Effector memory CD4-positive, alpha-beta T cell (primary cell): ENCODE data around the gene HCN2.
"Not testable (repeated sequence)": the region's sequence is repeated elsewhere in the genome, so short reads cannot be mapped to it uniquely, and the experiment has no call there.

Experiments
- DNase-seq, 3 donors: peaks; one replicate each; pipeline ENCODE4 v3.0.0-alpha.2; 2020
- H3K27ac ChIP-seq: 2 replicates; pipeline ENCODE4 v1.7.0; 2013; ENCODE audit warnings: mild to moderate bottlenecking, low read length, moderate library complexity; ENCODE audit not compliant: insufficient read depth, poor library complexity, severe bottlenecking
- H3K27me3 ChIP-seq: replicated peaks from 2 replicates; pipeline ENCODE4 v1.7.0; 2013; ENCODE audit warnings: mild to moderate bottlenecking, low read length; ENCODE audit not compliant: insufficient read depth, control insufficient read depth, poor library complexity, severe bottlenecking
- H3K36me3 ChIP-seq: 2 replicates; pipeline ENCODE4 v1.7.0; 2013; ENCODE audit warnings: mild to moderate bottlenecking, low read length, moderate library complexity; ENCODE audit not compliant: control insufficient read depth, insufficient read depth
- H3K4me1 ChIP-seq: 2 replicates; pipeline ENCODE4 v1.7.0; 2013; ENCODE audit warnings: low read length, mild to moderate bottlenecking; ENCODE audit not compliant: control insufficient read depth, insufficient read depth, poor library complexity, severe bottlenecking
- H3K4me3 ChIP-seq: 2 replicates; pipeline ENCODE4 v1.7.0; 2013; ENCODE audit warnings: low read length, low read depth, mild to moderate bottlenecking; ENCODE audit not compliant: insufficient read depth, poor library complexity, severe bottlenecking
- H3K9me3 ChIP-seq: 2 replicates; pipeline ENCODE4 v1.7.0; 2013; ENCODE audit warnings: mild to moderate bottlenecking, low read length, moderate library complexity; ENCODE audit not compliant: control insufficient read depth

HCN2 gene

GRCh38 chr19:594265-594870 lies 4.7 kb downstream of the HCN2 start:
- no peak for DNase-seq
- Histone ChIP-seq H3K9me3 (no peaks in the 10 kb centered on the region), H3K36me3 (no peaks in the 10 kb centered on the region), H3K4me1 (peaks cover 8% of the 10 kb centered on the region), H3K27ac (no peak overlapping the region), H3K4me3 (no peak overlapping the region), H3K27me3 (peaks cover 5% of the 10 kb centered on the region)

- peaks cover 4% of the 10 kb centered on the region for H3K4me1 ChIP-seq
- no peaks in the 10 kb centered on the region for H3K36me3 ChIP-seq
- H3K27me3 ChIP-seq = peaks cover 4% of the 10 kb centered on the region
- no peaks in the 10 kb centered on the region for H3K9me3 ChIP-seq
- no peak overlapping the region for H3K27ac ChIP-seq
- DNase-seq = no peak
- H3K4me3 ChIP-seq = no peak overlapping the region
Observed at GRCh38 chr19:595326-596262, 5.9 kb downstream of the HCN2 start.

GRCh38 chr19:596263-596655 lies 6.6 kb downstream of the HCN2 start:
- no peaks in the 10 kb centered on the region for H3K4me1 ChIP-seq
- peaks cover 4% of the 10 kb centered on the region for H3K27me3 ChIP-seq
- no peaks in the 10 kb centered on the region for H3K36me3 ChIP-seq
- H3K27ac ChIP-seq = no peak overlapping the region
- no peaks in the 10 kb centered on the region for H3K9me3 ChIP-seq
- DNase-seq = no peak
- H3K4me3 ChIP-seq = no peak overlapping the region

- Histone ChIP-seq H3K4me3 (no peak overlapping the region), H3K27me3 (no peaks in the 10 kb centered on the region)
- DNase-seq = no peak
Observed at GRCh38 chr19:597406-598315, 8.0 kb downstream of the HCN2 start.

GRCh38 chr19:601310-601709 lies 11.6 kb downstream of the HCN2 start:
- Histone ChIP-seq H3K4me3 (no peak overlapping the region), H3K36me3 (no peaks in the 10 kb centered on the region), H3K4me1 (no peaks in the 10 kb centered on the region), H3K9me3 (no peaks in the 10 kb centered on the region), H3K27me3 (no peaks in the 10 kb centered on the region), H3K27ac (no peak overlapping the region)
- DNase-seq = no peak

More at GRCh38 chr19:597406-598315, 8.0 kb downstream of the HCN2 start:
- no peaks in the 10 kb centered on the region for H3K9me3 ChIP-seq
- no peaks in the 10 kb centered on the region for H3K36me3 ChIP-seq
- no peaks in the 10 kb centered on the region for H3K4me1 ChIP-seq
- H3K27ac ChIP-seq = no peak overlapping the region

- Histone ChIP-seq H3K4me1 (no peaks in the 10 kb centered on the region), H3K36me3 (no peaks in the 10 kb centered on the region), H3K27me3 (no peaks in the 10 kb centered on the region), H3K9me3 (no peaks in the 10 kb centered on the region), H3K27ac (no peak overlapping the region), H3K4me3 (no peak overlapping the region)
- no peak for DNase-seq
Observed at GRCh38 chr19:601790-602189, 12.1 kb downstream of the HCN2 start.

GRCh38 chr19:602391-603301 lies 13.0 kb downstream of the HCN2 start:
- no peak for DNase-seq
- H3K9me3 ChIP-seq = no peaks in the 10 kb centered on the region
- no peaks in the 10 kb centered on the region for H3K4me1 ChIP-seq
- no peak overlapping the region for H3K4me3 ChIP-seq
- H3K27ac ChIP-seq = no peak overlapping the region
- H3K36me3 ChIP-seq = no peaks in the 10 kb centered on the region
- no peaks in the 10 kb centered on the region for H3K27me3 ChIP-seq

- H3K36me3 ChIP-seq, H3K9me3 ChIP-seq, DNase-seq, H3K27me3 ChIP-seq, H3K27ac ChIP-seq, H3K4me3 ChIP-seq, H3K4me1 ChIP-seq: not testable (repeated sequence)
Observed at GRCh38 chr19:603302-603639, 13.6 kb downstream of the HCN2 start.

- not testable (repeated sequence) for H3K27ac ChIP-seq, H3K9me3 ChIP-seq, H3K4me3 ChIP-seq, H3K4me1 ChIP-seq, DNase-seq, H3K36me3 ChIP-seq, H3K27me3 ChIP-seq
Observed at GRCh38 chr19:603779-604178, 14.1 kb downstream of the HCN2 start.
